AG09309 (cell line): Measurements from ENCODE around the gene CYP26B1.

Source experiments
- DNase-seq: peaks from one replicate; pipeline ENCODE4 v3.0.0-alpha.2; 2010; ENCODE audit warnings: low read depth
- H3K4me3 ChIP-seq: 2 replicates; pipeline ENCODE4 v1.5.1; 2011; ENCODE audit warnings: mild to moderate bottlenecking, low read depth, low read length, moderate library complexity; ENCODE audit not compliant: control insufficient read depth
- TF ChIP-seq, protein P1 (sequence below): IDR thresholded peaks from 2 replicates; pipeline ENCODE4 v1.5.1; 2011; ENCODE audit warnings: mild to moderate bottlenecking, low read depth, low read length, inconsistent platforms; ENCODE audit not compliant: insufficient read depth, control insufficient read depth; ENCODE audit errors: missing control alignments

CYP26B1 gene, protein sequence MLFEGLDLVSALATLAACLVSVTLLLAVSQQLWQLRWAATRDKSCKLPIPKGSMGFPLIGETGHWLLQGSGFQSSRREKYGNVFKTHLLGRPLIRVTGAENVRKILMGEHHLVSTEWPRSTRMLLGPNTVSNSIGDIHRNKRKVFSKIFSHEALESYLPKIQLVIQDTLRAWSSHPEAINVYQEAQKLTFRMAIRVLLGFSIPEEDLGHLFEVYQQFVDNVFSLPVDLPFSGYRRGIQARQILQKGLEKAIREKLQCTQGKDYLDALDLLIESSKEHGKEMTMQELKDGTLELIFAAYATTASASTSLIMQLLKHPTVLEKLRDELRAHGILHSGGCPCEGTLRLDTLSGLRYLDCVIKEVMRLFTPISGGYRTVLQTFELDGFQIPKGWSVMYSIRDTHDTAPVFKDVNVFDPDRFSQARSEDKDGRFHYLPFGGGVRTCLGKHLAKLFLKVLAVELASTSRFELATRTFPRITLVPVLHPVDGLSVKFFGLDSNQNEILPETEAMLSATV

DNA sequence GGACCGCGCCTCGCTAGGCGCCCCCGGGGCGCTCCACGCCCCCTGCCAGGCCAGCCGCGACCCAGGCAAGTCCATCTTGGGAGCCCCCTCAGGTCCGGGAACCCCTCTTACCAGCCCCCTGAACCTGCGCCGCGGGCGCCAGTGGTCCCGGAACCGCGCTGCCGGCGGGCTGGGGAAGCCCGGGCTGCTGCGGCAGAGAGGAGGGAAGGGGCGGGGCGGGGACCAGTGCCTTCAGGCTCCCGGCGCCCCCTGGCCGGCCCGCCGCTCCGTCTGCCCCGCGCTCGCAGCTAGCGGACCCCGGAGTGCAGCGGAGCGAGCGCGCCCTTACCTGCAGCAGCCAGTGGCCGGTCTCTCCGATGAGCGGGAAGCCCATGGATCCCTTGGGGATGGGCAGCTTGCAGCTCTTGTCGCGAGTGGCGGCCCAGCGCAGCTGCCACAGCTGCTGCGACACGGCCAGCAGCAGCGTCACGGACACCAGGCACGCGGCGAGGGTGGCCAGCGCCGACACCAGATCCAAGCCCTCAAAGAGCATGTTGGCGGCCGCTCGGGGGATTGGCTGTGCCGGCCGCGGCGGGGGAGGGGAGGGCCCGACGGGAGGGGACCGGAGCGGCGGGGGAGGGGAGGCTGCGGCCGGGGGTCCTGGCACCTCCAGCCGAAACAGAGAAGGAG, at the start of gene CYP26B1:
Gene CYP26B1 (minus strand): TSS at position 560 of the 669 bp plus-strand sequence. CDS start 28 bp downstream, at position 532.
- H3K4me3 ChIP-seq = peak within 1 kb of the TSS; percentile 31
- DNase-seq = no peak
- TF ChIP-seq, protein P1, sequence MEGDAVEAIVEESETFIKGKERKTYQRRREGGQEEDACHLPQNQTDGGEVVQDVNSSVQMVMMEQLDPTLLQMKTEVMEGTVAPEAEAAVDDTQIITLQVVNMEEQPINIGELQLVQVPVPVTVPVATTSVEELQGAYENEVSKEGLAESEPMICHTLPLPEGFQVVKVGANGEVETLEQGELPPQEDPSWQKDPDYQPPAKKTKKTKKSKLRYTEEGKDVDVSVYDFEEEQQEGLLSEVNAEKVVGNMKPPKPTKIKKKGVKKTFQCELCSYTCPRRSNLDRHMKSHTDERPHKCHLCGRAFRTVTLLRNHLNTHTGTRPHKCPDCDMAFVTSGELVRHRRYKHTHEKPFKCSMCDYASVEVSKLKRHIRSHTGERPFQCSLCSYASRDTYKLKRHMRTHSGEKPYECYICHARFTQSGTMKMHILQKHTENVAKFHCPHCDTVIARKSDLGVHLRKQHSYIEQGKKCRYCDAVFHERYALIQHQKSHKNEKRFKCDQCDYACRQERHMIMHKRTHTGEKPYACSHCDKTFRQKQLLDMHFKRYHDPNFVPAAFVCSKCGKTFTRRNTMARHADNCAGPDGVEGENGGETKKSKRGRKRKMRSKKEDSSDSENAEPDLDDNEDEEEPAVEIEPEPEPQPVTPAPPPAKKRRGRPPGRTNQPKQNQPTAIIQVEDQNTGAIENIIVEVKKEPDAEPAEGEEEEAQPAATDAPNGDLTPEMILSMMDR = no peak

DNA sequence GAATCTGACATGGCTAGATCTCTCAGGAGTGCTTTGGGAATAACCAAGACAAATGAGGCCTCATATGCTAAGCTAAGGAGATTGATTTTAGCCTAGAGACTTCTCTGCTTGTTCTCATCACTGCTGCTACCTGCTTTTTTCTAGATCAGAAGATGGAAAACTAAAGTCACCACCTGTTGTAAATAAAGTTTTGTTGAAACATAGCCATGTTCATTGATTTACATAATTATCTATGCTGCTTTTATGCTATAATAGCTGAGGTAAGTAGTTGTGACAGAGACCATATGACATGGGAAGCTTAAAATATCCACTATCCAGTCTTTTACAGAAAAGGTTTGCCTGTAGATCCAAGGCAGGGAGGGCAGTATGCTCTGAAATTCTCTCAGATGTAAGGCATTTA, 46.1 kb upstream of the CYP26B1 start:
- TF ChIP-seq, protein P1 = no peak
- H3K4me3 ChIP-seq = no peak overlapping the region
- DNase-seq = no peak

DNA sequence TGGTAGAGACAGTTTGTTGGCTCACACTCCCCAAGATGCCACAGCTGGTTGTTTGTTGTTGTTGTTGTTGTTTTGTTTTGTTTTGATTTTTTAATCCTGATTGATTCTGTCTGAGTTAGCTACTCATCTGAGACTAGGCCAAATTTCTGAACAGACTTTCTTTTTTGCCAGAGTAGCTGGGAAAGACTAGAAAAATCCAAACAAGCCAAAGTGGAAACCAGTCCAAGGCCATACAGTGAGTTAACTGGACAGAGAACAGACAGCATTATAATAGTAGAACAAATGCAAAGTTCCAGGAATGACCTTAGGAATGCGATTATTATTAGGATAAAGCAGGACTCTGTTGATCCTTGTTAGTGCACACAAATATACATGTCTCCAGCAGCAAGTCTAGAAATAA, 43.8 kb upstream of the CYP26B1 start:
- TF ChIP-seq, protein P1 = no peak
- DNase-seq = no peak
- no peak overlapping the region for H3K4me3 ChIP-seq

DNA sequence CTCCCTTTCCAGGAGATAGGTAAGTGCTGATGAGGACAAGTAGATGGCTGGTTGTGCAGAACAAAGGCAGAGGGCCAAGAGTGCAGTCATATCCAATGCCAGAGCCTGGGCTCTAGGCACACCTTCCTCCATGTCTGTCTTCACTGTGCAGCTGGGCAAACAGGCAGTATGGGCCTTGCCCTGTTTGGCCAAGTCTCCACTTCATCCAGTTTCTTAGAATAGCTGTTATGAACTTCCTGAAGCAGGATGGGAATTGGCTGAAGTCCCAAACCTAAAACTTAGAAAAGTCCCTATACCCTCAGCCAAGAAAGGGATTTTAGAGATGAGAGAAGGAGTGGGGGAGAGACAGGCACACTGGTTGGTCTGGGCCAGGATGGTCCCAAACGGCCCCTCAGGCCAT, 37.5 kb upstream of the CYP26B1 start:
- H3K4me3 ChIP-seq = no peak overlapping the region
- DNase-seq = no peak
- TF ChIP-seq, protein P1 = no peak

DNA sequence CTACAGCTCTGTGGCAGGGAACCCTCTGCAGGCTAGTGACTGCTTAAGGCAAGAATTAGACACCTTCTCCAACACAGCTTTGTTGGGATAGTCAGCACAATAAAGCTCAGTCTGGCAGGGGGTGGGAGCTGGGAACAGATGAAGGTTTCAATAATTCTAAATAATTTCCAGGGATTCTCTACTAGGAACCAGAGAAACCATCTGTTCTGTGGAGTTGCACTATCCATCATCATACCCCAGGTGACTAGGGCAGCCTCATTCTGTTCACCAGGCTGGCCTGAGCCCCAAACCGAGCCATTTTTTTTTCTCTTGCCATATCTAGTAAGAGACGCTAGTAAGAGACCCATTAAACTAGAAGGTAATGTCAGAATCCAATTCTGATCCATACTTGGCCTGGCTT, 35.8 kb upstream of the CYP26B1 start:
- H3K4me3 ChIP-seq = no peak overlapping the region
- TF ChIP-seq, protein P1 = no peak
- no peak for DNase-seq

DNA sequence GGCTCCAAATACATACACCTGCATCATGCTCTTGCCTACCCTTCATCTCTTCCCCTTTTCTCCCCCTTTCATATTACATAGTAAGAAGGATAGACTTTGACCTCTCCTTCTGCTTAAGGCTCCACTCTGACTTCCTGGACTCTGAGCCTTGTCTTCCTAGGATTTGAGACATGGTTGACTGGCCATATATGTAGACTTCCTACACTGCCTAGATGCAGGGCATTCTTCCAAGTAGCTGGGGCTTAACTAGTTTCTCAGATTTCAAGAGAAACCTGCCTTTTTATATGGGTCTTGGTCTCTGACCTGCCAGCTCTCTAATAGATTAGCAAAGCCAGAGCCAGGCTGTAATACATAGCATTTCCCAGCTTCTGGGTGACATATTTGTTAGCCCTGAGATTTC, 35.4 kb upstream of the CYP26B1 start:
- no peak overlapping the region for H3K4me3 ChIP-seq
- TF ChIP-seq, protein P1 = no peak
- DNase-seq = no peak
